GM23338 (cell line): ENCODE data around the gene SART1. TPM values are rescaled to one million over a fixed set of nuclear protein-coding genes. Genes with fewer than 3 reads are reported as not detected.

Source experiments
- ATAC-seq: fragments of 200-7000 bp; cut with Tn5 transposase; 3 replicates; pipeline ENCODE4 v1.9.1; 2020
- DNase-seq: peaks from one replicate; pipeline ENCODE4 v3.0.0-alpha.2; 2015; ENCODE audit warnings: low spot score
- H2AFZ ChIP-seq: fragments of 200-600 bp; sonication (generic); 2 replicates; pipeline ENCODE4 v1.8.0; 2016; ENCODE audit warnings: antibody characterized with exemption, mild to moderate bottlenecking, moderate library complexity
- H3F3A ChIP-seq: fragments of 200-600 bp; sonication (generic); replicated peaks from 2 replicates; pipeline ENCODE4 v1.8.0; 2017; ENCODE audit warnings: antibody characterized with exemption, mixed run types, low read depth
- H3K27ac ChIP-seq: fragments of 200-600 bp; sonication (generic); 2 replicates; pipeline ENCODE4 v1.6.1; 2016; ENCODE audit warnings: low read depth
- H3K27me3 ChIP-seq: fragments of 200-600 bp; sonication (generic); 2 replicates; pipeline ENCODE4 v1.8.0; 2016; ENCODE audit warnings: mild to moderate bottlenecking, mixed run types, moderate library complexity; ENCODE audit not compliant: insufficient read depth
- H3K36me3 ChIP-seq: fragments of 200-600 bp; sonication (generic); 2 replicates; pipeline ENCODE4 v1.8.0; 2016; ENCODE audit warnings: mild to moderate bottlenecking; ENCODE audit not compliant: insufficient read depth
- H3K4me1 ChIP-seq: fragments of 200-600 bp; sonication (generic); 2 replicates; pipeline ENCODE4 v1.8.0; 2016; ENCODE audit warnings: mild to moderate bottlenecking, moderate library complexity; ENCODE audit not compliant: insufficient read depth
- H3K4me2 ChIP-seq: fragments of 200-600 bp; sonication (generic); 2 replicates; pipeline ENCODE4 v1.7.1; 2017; ENCODE audit warnings: mixed run types
- H3K4me3 ChIP-seq: fragments of 200-600 bp; sonication (generic); 2 replicates; pipeline ENCODE4 v1.6.1; 2016; ENCODE audit warnings: mixed run types
- H3K79me2 ChIP-seq: fragments of 200-600 bp; sonication (generic); replicated peaks from 2 replicates; pipeline ENCODE4 v1.8.0; 2017; ENCODE audit warnings: mild to moderate bottlenecking; ENCODE audit not compliant: insufficient read depth
- H3K9me2 ChIP-seq: fragments of 200-600 bp; sonication (generic); 2 replicates; pipeline ENCODE4 v1.8.0; 2017; ENCODE audit not compliant: insufficient read depth
- H4K20me1 ChIP-seq: fragments of 200-600 bp; sonication (generic); replicated peaks from 2 replicates; pipeline ENCODE4 v1.8.0; 2017; ENCODE audit warnings: mild to moderate bottlenecking; ENCODE audit not compliant: insufficient read depth
- H3K27ac Mint-ChIP-seq: 2 replicates; pipeline ENCODE4 v1.8.0; 2020; ENCODE audit warnings: inconsistent platforms, mild to moderate bottlenecking, moderate library complexity, mixed read lengths
- H3K27me3 Mint-ChIP-seq: 3 replicates; pipeline ENCODE4 v1.8.0; 2022; ENCODE audit warnings: low read depth, mild to moderate bottlenecking, moderate library complexity, mixed read lengths, inconsistent platforms; ENCODE audit not compliant: insufficient read depth, poor library complexity
- H3K36me3 Mint-ChIP-seq: 3 replicates; pipeline ENCODE4 v1.8.0; 2021; ENCODE audit warnings: low read depth, mild to moderate bottlenecking, inconsistent platforms, moderate library complexity, mixed read lengths
- H3K4me1 Mint-ChIP-seq: 3 replicates; pipeline ENCODE4 v1.8.0; 2020; ENCODE audit warnings: mild to moderate bottlenecking, inconsistent platforms, mixed read lengths
- H3K4me3 Mint-ChIP-seq: 3 replicates; pipeline ENCODE4 v1.8.0; 2021; ENCODE audit warnings: moderate library complexity, mild to moderate bottlenecking, inconsistent platforms, mixed read lengths
- H3K9me3 Mint-ChIP-seq: 3 replicates; pipeline ENCODE4 v1.8.0; 2020; ENCODE audit warnings: moderate library complexity, mild to moderate bottlenecking, inconsistent platforms, mixed read lengths
- CREB1 ChIP-seq: fragments of 250-450 bp; sonication (Bioruptor Pico); IDR thresholded peaks from 2 replicates; pipeline ENCODE4 v1.5.0; 2020; ENCODE audit warnings: low read depth, mild to moderate bottlenecking, moderate library complexity
- CTCF ChIP-seq, 2 experiments: fragments of 200-600 bp in 1 of 2; sonication (generic) in 1 of 2; conservative IDR thresholded peaks; 2 replicates each; pipeline versions ENCODE4 v1.5.1 to v1.6.1; 2016 to 2017; ENCODE audit warnings: antibody characterized with exemption in 2 of 2, low read depth in 2 of 2, mild to moderate bottlenecking in 2 of 2, moderate library complexity in 1 of 2
- EZH2 ChIP-seq: fragments of 200-600 bp; sonication (generic); IDR thresholded peaks from one replicate; pipeline ENCODE4 v1.8.0; 2017; ENCODE audit warnings: antibody characterized with exemption, mild to moderate bottlenecking, low read depth; ENCODE audit not compliant: unreplicated experiment
- EZH2phosphoT487 ChIP-seq: fragments of 200-600 bp; sonication (generic); IDR thresholded peaks from one replicate; pipeline ENCODE4 v1.8.1; 2018; ENCODE audit warnings: antibody characterized with exemption; ENCODE audit not compliant: unreplicated experiment
- NANOG ChIP-seq: IDR thresholded peaks from 2 replicates; pipeline ENCODE4 v1.6.1; 2016; ENCODE audit warnings: antibody characterized with exemption, borderline replicate concordance
- POLR2AphosphoS5 ChIP-seq: IDR thresholded peaks from 2 replicates; pipeline ENCODE4 v1.6.1; 2016; ENCODE audit warnings: antibody characterized with exemption, low read depth
- REST ChIP-seq: IDR thresholded peaks from one replicate; pipeline ENCODE4 v1.6.1; 2018; ENCODE audit warnings: antibody characterized with exemption; ENCODE audit not compliant: unreplicated experiment
- ZNF114 ChIP-seq: fragments of 250-450 bp; sonication (Bioruptor Pico); IDR thresholded peaks from 2 replicates; pipeline ENCODE4 v1.5.0; 2020; ENCODE audit warnings: mild to moderate bottlenecking, moderate library complexity
- ZNF331 ChIP-seq: fragments of 250-450 bp; sonication (Bioruptor Pico); IDR thresholded peaks from 2 replicates; pipeline ENCODE4 v1.5.0; 2020; ENCODE audit warnings: low read depth, mild to moderate bottlenecking, moderate library complexity
- polyA plus RNA-seq: library from polyadenylated mRNA; unstranded; fragments of >200 nt; fragmentation: Nextera tagmentation; extraction: Ambion mirVana; gene quantifications from 2 replicates; pipeline ENCODE4 v1.2.1, GENCODE V29; 2016
- total RNA-seq: library from RNA; depleted of rRNA; stranded (reverse); fragments of >200 nt; shearing (Covaris generic); gene quantifications from 2 replicates; pipeline ENCODE4 v1.2.3, GENCODE V29; 2014
- TF ChIP-seq, protein P1 (sequence below): IDR thresholded peaks from 2 replicates; pipeline ENCODE4 v1.6.1; 2016; ENCODE audit warnings: antibody characterized with exemption

Gene SART1
- total and polyA plus RNA-seq, 2 experiments from 2014 or later: 43.9 to 91.0 TPM

GRCh38 chr11:65915821-65916251, 45.7 kb upstream of the SART1 start (continued):
- TF ChIP-seq REST: no peak
- no peak for TF ChIP-seq EZH2
- TF ChIP-seq NANOG: no peak
- TF ChIP-seq ZNF331: no peak
- no peak for TF ChIP-seq CREB1 (CRISPR knock-in tag)
- no peak for TF ChIP-seq EZH2phosphoT487
- TF ChIP-seq CTCF (conservative IDR thresholded peaks at IDR 0.05; ENCODE audit: low read depth in 2 of 2): no peak

- TF ChIP-seq ZNF331 (no peak), POLR2AphosphoS5 (no peak), EZH2 (no peak), ZNF114 (CRISPR knock-in tag) (no peak), EZH2phosphoT487 (no peak), CTCF (conservative IDR thresholded peaks at IDR 0.05; ENCODE audit: low read depth in 2 of 2) (no peak)
- TF ChIP-seq, protein P1, sequence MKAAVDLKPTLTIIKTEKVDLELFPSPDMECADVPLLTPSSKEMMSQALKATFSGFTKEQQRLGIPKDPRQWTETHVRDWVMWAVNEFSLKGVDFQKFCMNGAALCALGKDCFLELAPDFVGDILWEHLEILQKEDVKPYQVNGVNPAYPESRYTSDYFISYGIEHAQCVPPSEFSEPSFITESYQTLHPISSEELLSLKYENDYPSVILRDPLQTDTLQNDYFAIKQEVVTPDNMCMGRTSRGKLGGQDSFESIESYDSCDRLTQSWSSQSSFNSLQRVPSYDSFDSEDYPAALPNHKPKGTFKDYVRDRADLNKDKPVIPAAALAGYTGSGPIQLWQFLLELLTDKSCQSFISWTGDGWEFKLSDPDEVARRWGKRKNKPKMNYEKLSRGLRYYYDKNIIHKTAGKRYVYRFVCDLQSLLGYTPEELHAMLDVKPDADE: no peak
- H3K27ac ChIP-seq: no peak overlapping the region
- H3K4me1 Mint-ChIP-seq: peaks cover 10% of the 10 kb centered on the region
- peaks cover 3% of the 10 kb centered on the region; the same call in 1 of the 3 replicates for H3K36me3 Mint-ChIP-seq
- 0 out of 2 replicates have a peak, but pooled peaks cover 6% of the 10 kb centered on the region for H3F3A ChIP-seq
- no peaks in the 10 kb centered on the region for H3K9me3 Mint-ChIP-seq
- H3K27me3 ChIP-seq: no peaks in the 10 kb centered on the region
- H3K9me2 ChIP-seq: no peaks in the 10 kb centered on the region
- peaks cover 7% of the 10 kb centered on the region for H3K79me2 ChIP-seq
- H3K27ac Mint-ChIP-seq: no peak overlapping the region
- H3K4me3 Mint-ChIP-seq: peak overlapping the region; percentile 42; the same call in 1 of the 3 replicates
- H3K4me3 ChIP-seq: no peak overlapping the region
- no peaks in the 10 kb centered on the region for H4K20me1 ChIP-seq
- H3K36me3 ChIP-seq: no peaks in the 10 kb centered on the region
- ATAC-seq (no peak), DNase-seq (no peak)
- peaks cover 23% of the 10 kb centered on the region for H3K27me3 Mint-ChIP-seq
- H2AFZ ChIP-seq: no peak overlapping the region
- H3K4me2 ChIP-seq: no peak overlapping the region
- peaks cover 10% of the 10 kb centered on the region for H3K4me1 ChIP-seq
Observed at GRCh38 chr11:65916391-65916790, 45.1 kb upstream of the SART1 start.
